ENCODE results near the gene TMEM130. TPM values are rescaled to one million over a fixed set of nuclear protein-coding genes. Genes with fewer than 3 reads are reported as not detected.
A peak's percentile ranks its signal among the peaks of the same experiment; 100 is the strongest.
"Not testable (repeated sequence)": the region's sequence is repeated elsewhere in the genome, so short reads cannot be mapped to it uniquely, and the experiment has no call there.

TMEM130 gene
- total and polyA plus RNA-seq, 4 donors = not detected

GRCh38 chr7:98874942-98875341, 5.1 kb upstream of the TMEM130 start:
- H3K9me3 ChIP-seq (ENCODE audit: control insufficient read depth in 4 of 4, low read length in 3 of 4) = no peaks in the 10 kb centered on the region
- no peak for TF ChIP-seq SP1 (IDR thresholded peaks at IDR 0.05)
- TF ChIP-seq ZBTB33 (IDR thresholded peaks at IDR 0.05) = no peak
- no peak for TF ChIP-seq CTCF (IDR thresholded peaks at IDR 0.05; ENCODE audit: low read depth, low read length, missing input control)
- TF ChIP-seq GABPA (IDR thresholded peaks at IDR 0.05 in 1 of 2, conservative IDR thresholded peaks at IDR 0.05 in 1 of 2) = no peak
- no peak for TF ChIP-seq FOXA1 (IDR thresholded peaks at IDR 0.05)
- no peak for TF ChIP-seq ATF3 (IDR thresholded peaks at IDR 0.05)

GRCh38 chr7:98873610-98874009, 3.8 kb upstream of the TMEM130 start:
- not testable (repeated sequence) for H3K9me3 ChIP-seq (ENCODE audit: control insufficient read depth in 4 of 4, low read length in 3 of 4); DNase-seq (ENCODE audit: low spot score); H3K4me3 ChIP-seq (ENCODE audit: low read depth in 1 of 3, low read length in 3 of 3); H3K27me3 ChIP-seq (ENCODE audit: control insufficient read depth in 4 of 4, insufficient read depth in 4 of 4, low read length in 3 of 4); H3K36me3 ChIP-seq (ENCODE audit: control insufficient read depth in 4 of 4, insufficient read depth in 3 of 4, low read depth in 1 of 4, low read length in 3 of 4); H3K4me1 ChIP-seq (ENCODE audit: control insufficient read depth in 4 of 4, insufficient read depth in 4 of 4, low read length in 3 of 4); H3K9ac ChIP-seq (ENCODE audit: low read depth in 1 of 2, low read length in 2 of 2); H3K27ac ChIP-seq (ENCODE audit: low read depth in 1 of 2, low read length in 2 of 2)
- WGBS = 91% methylated on average over 11 of the region's 11 CpGs

More at GRCh38 chr7:98874942-98875341, 5.1 kb upstream of the TMEM130 start:
- DNase-seq (ENCODE audit: low spot score) = no peak
- no peaks in the 10 kb centered on the region for H3K27me3 ChIP-seq (ENCODE audit: control insufficient read depth in 4 of 4, insufficient read depth in 4 of 4, low read length in 3 of 4)
- peaks cover 3 to 12% (median 9%) of the 10 kb centered on the region in 4 donors for H3K4me1 ChIP-seq (ENCODE audit: control insufficient read depth in 4 of 4, insufficient read depth in 4 of 4, low read length in 3 of 4)
- H3K27ac ChIP-seq (ENCODE audit: low read depth in 1 of 2, low read length in 2 of 2) = no peak overlapping the region
- 93% methylated on average over 1 of the region's 1 CpG for WGBS
- H3K9ac ChIP-seq (ENCODE audit: low read depth in 1 of 2, low read length in 2 of 2) = no peak overlapping the region
- H3K36me3 ChIP-seq (ENCODE audit: control insufficient read depth in 4 of 4, insufficient read depth in 3 of 4, low read depth in 1 of 4, low read length in 3 of 4) = no peaks in the 10 kb centered on the region
- H3K4me3 ChIP-seq (ENCODE audit: low read depth in 1 of 3, low read length in 3 of 3) = no peak overlapping the region

GRCh38 chr7:98872328-98872924, 2.6 kb upstream of the TMEM130 start:
- H3K36me3 ChIP-seq (ENCODE audit: control insufficient read depth in 4 of 4, insufficient read depth in 3 of 4, low read depth in 1 of 4, low read length in 3 of 4) = no peaks in the 10 kb centered on the region
- H3K4me3 ChIP-seq (ENCODE audit: low read depth in 1 of 3, low read length in 3 of 3) = no peak overlapping the region
- WGBS = 67% methylated on average over 7 of the region's 7 CpGs
- H3K27me3 ChIP-seq (ENCODE audit: control insufficient read depth in 4 of 4, insufficient read depth in 4 of 4, low read length in 3 of 4) = peaks cover 0 to 7% (median 1%) of the 10 kb centered on the region in 4 donors
- H3K9me3 ChIP-seq (ENCODE audit: control insufficient read depth in 4 of 4, low read length in 3 of 4) = no peaks in the 10 kb centered on the region
- H3K4me1 ChIP-seq (ENCODE audit: control insufficient read depth in 4 of 4, insufficient read depth in 4 of 4, low read length in 3 of 4) = peaks cover 0 to 8% (median 2%) of the 10 kb centered on the region in 4 donors
- H3K9ac ChIP-seq (ENCODE audit: low read depth in 1 of 2, low read length in 2 of 2) = no peak overlapping the region
- TF ChIP-seq TAF1 (conservative IDR thresholded peaks at IDR 0.05) = no peak
- peak in 1 of 2 donors; percentile 40 for TF ChIP-seq RAD21 (IDR thresholded peaks at IDR 0.05)
- DNase-seq (ENCODE audit: low spot score) = no peak
- no peak overlapping the region for H3K27ac ChIP-seq (ENCODE audit: low read depth in 1 of 2, low read length in 2 of 2)

Measured in liver (tissue), 9 donors.